Measurements from ENCODE around the gene C1QA. TPM values are rescaled to one million over a fixed set of nuclear protein-coding genes. Genes with fewer than 3 reads are reported as not detected.

Gene C1QA
- total RNA-seq, 4 donors from 2014 or later, result 22.6 to 453 (median 190) TPM

- TF ChIP-seq CTCF (IDR thresholded peaks at IDR 0.05) (no peak), POLR2A (IDR thresholded peaks at IDR 0.05) (no peak), EP300 (IDR thresholded peaks at IDR 0.05) (no peak)
- peaks cover 75% of the 10 kb centered on the region for H3K27me3 ChIP-seq
- 12 to 40% methylated on average over 4 to 10 of the region's 11 CpGs for WGBS, 2 donors (ENCODE audit: low coverage in 1 of 2)
- H3K36me3 ChIP-seq, result no peaks in the 10 kb centered on the region
- H3K9me3 ChIP-seq, result no peaks in the 10 kb centered on the region
- no peaks in the 10 kb centered on the region for H3K4me1 ChIP-seq
- H3K27ac ChIP-seq, result no peak overlapping the region
- no peak for ATAC-seq
- no peak overlapping the region for H3K4me3 ChIP-seq
Measured at GRCh38 chr1:22628698-22629444, 7.6 kb upstream of the C1QA start.

GRCh38 chr1:22629886-22630285 is 6.5 kb upstream of the C1QA start:
- peaks cover 75% of the 10 kb centered on the region for H3K27me3 ChIP-seq
- H3K27ac ChIP-seq, result no peak overlapping the region
- no peaks in the 10 kb centered on the region for H3K9me3 ChIP-seq
- TF ChIP-seq POLR2A (IDR thresholded peaks at IDR 0.05) (no peak), EP300 (IDR thresholded peaks at IDR 0.05) (no peak), CTCF (IDR thresholded peaks at IDR 0.05) (no peak), POLR2AphosphoS5 (IDR thresholded peaks at IDR 0.05) (no peak)
- H3K4me3 ChIP-seq, result no peak overlapping the region
- H3K4me1 ChIP-seq, result no peaks in the 10 kb centered on the region
- no peak for ATAC-seq
- 31 to 49% methylated on average over 2 of the region's 2 CpGs for WGBS, 2 donors (ENCODE audit: low coverage in 1 of 2)
- no peaks in the 10 kb centered on the region for H3K36me3 ChIP-seq

- ATAC-seq, result no peak
- H3K9me3 ChIP-seq, result no peaks in the 10 kb centered on the region
- no peaks in the 10 kb centered on the region for H3K36me3 ChIP-seq
- no peak overlapping the region for H3K4me3 ChIP-seq
- H3K4me1 ChIP-seq, result no peaks in the 10 kb centered on the region
- H3K27me3 ChIP-seq, result peaks cover 65% of the 10 kb centered on the region
- WGBS, 2 donors (ENCODE audit: low coverage in 1 of 2), result 90% methylated on average over 2 to 6 of the region's 10 CpGs
- TF ChIP-seq POLR2A (IDR thresholded peaks at IDR 0.05), result no peak
- TF ChIP-seq CTCF (IDR thresholded peaks at IDR 0.05), result no peak
- no peak overlapping the region for H3K27ac ChIP-seq
Measured at GRCh38 chr1:22633697-22634463, 2.5 kb upstream of the C1QA start.

- Histone ChIP-seq H3K9me3 (no peaks in the 10 kb centered on the region), H3K27ac (no peak overlapping the region), H3K4me1 (no peaks in the 10 kb centered on the region), H3K36me3 (no peaks in the 10 kb centered on the region), H3K4me3 (no peak overlapping the region), H3K27me3 (peaks cover 71% of the 10 kb centered on the region)
- TF ChIP-seq POLR2AphosphoS5 (IDR thresholded peaks at IDR 0.05) (no peak), CTCF (IDR thresholded peaks at IDR 0.05) (no peak), POLR2A (IDR thresholded peaks at IDR 0.05) (no peak), EP300 (IDR thresholded peaks at IDR 0.05) (no peak)
- ATAC-seq, result no peak
- WGBS, 2 donors (ENCODE audit: low coverage in 1 of 2), result 24 to 63% methylated on average over 2 to 4 of the region's 7 CpGs
Measured at GRCh38 chr1:22635436-22635835, 992 bp upstream of the C1QA start.

GRCh38 chr1:22636927-22637326 is 499 bp downstream of the C1QA start:
- Histone ChIP-seq H3K27ac (peak overlapping the region in 1 of 4 donors; percentile 14), H3K36me3 (no peaks in the 10 kb centered on the region), H3K9me3 (no peaks in the 10 kb centered on the region), H3K4me3 (peak overlapping the region in 1 of 2 donors; percentile 38), H3K4me1 (peaks cover 0 to 5% (median 0%) of the 10 kb centered on the region in 3 donors), H3K27me3 (peaks cover 85% of the 10 kb centered on the region)
- ATAC-seq, result no peak
- TF ChIP-seq POLR2A (IDR thresholded peaks at IDR 0.05), result no peak
- TF ChIP-seq CTCF (IDR thresholded peaks at IDR 0.05), result no peak
- TF ChIP-seq POLR2AphosphoS5 (IDR thresholded peaks at IDR 0.05), result no peak
- no peak for TF ChIP-seq EP300 (IDR thresholded peaks at IDR 0.05)
- WGBS, 2 donors (ENCODE audit: low coverage in 1 of 2), result 81 to 88% methylated on average over 3 to 6 of the region's 6 CpGs
